ENCODE results near the gene ZSCAN20.

Gene ZSCAN20
- total RNA-seq, result 10.3 to 15.6 reads per million in 2 experiments

DNA sequence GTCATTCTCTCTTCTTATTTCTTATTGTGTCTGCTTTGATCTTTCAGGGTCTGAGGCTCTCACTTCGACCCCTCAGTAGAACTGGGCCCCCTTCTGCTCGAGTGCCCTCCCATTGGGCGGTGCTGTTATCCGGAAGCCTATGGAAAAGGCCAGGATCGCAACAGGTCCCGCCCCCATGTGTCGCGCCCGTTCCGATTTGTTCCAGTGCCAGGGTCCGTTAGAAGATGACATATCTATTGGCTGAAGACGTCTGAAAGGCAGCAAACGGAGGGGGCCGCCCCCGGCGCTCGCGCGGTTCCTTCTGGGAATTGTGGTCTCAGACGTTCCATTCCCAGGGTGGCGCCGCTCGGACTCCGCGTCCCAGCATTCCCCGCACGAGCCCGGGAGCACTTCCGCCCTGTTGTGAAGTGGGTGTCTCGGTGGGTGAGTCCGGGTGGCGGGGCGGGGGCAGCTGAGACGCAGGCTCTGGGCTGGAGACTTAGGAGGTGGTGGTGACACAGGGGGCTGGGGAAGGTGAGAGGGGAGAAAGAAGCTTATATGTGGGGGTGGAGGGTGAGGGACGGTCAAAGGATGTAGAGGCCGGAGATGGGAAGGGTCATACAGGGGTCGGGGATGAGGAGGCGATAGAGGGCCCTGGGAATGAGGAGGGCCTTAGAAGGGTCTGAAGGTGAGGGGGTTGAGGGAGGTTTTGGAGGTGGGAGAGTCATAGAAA, at the start of gene ZSCAN20:
ZSCAN20 (plus strand) TSS at position 377 of the 712 bp plus-strand sequence. CDS start 6,644 bp downstream, outside the sequence.
- DNase-seq (ENCODE audit: low read depth), result peak; percentile 74

DNA sequence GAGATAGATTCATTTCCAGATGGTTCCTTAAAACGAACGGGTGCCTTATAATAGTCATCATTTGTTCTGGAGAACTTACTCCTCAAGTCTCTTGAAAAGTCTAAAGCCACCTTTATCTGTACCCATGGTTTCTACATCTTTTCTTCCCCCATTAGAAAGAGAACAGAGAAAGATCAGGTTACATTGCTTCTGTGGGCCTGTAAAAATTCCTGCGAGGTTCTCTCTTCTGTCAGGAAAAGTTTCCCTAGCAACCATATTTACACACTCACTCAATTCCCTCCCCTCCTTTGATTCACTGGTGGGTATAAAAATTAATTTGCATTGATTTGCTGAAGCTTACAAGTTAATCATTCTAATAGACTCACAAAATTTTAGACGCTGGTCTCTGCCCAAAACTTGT, 48.2 kb upstream of the ZSCAN20 start:
- DNase-seq (ENCODE audit: low read depth), result no peak

DNA sequence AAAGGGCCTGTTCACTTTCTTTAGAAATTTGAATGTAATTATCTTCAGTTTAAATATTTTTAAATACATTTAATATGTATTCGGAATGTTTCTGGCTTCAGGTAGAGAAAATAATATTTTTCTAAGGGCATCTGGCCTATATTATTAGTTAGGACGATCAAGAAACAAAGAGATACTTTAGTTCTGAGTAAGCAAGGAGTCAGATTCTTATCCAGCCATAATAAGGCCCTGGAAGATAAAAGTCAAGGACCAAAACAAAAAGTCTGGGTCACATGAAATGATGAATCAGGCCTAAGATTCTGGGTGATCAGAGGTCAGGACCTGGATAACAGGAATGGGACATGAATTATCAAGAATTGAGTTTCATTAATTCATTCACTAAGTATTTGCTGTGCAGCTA, 47.8 kb upstream of the ZSCAN20 start:
- DNase-seq (ENCODE audit: low read depth), result no peak

DNA sequence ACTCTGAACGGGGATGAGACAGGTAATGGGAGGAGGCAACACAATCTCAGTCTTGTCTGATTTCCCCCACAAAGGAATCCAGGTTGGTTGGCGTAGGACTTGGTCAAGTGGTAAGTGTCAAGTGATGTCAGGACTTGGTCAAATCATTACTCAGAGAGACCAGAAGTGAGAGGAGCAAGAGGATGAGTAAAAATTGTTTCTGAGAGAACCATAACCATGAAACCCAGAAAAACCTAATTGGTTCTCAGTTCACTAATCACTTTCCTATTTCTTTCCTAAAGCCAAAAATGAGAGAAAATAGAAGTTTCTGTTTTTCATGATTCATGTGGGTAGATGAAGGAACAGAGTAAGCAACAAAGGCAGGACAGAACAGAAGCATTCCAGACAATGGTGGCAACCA, 46.5 kb upstream of the ZSCAN20 start:
- no peak for DNase-seq (ENCODE audit: low read depth)

DNA sequence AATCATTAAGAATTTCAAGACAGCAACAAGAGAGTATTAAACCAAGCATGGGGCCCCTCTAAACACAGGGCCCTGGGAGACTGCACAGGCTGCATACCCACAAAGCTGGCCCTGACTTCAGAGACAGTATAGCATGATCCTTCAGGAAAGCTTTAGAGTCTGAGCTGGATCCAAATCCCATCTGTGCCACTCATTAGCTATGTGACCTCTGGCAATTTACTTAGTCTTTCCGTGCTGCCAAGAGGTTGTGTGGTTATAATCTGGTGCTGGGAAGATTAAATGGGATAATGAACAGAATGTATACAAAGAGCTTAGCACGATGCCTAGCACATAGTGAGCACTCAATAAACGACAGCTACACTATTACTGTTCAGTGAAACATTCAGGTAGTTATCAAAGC, 45.5 kb upstream of the ZSCAN20 start:
- DNase-seq (ENCODE audit: low read depth), result no peak

DNA sequence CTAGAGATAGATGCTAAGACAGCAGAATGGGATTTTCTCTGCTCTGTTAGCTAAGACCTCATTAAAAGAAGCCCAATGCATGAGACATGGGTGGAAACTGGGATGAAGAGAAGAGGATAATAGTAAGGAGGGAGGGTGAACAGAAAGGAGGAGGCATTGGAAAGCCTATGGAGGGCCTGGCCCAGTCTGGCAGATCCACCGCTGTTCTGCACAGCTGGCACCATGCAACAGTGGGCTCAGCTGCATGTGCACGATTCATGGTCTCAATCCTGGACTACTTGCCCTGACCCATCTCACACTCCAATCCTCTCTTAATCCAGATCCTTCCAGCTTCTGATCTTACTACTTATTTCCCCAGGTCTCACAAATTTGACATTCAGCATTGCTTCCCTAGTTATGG, 43.8 kb upstream of the ZSCAN20 start:
- DNase-seq (ENCODE audit: low read depth), result no peak

DNA sequence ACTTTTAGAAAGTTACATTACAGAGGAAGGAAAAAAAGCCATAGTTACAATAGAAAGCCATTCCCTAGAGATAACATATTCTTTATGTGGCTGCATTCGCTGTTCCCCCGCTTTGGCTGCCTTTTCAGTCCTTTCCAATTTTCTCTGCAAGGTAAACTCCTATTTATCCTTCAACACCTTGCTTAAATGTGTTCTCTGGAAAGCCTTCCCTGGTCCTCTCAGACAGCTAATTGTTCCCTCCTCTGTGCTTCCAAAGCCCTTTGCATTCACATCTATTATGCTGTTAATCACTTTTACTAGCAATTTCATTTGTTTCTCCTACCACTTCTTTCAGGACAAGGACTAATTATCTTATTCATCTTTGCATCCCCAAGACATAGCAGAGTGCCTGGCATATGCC, 43.1 kb upstream of the ZSCAN20 start:
- DNase-seq (ENCODE audit: low read depth), result no peak

DNA sequence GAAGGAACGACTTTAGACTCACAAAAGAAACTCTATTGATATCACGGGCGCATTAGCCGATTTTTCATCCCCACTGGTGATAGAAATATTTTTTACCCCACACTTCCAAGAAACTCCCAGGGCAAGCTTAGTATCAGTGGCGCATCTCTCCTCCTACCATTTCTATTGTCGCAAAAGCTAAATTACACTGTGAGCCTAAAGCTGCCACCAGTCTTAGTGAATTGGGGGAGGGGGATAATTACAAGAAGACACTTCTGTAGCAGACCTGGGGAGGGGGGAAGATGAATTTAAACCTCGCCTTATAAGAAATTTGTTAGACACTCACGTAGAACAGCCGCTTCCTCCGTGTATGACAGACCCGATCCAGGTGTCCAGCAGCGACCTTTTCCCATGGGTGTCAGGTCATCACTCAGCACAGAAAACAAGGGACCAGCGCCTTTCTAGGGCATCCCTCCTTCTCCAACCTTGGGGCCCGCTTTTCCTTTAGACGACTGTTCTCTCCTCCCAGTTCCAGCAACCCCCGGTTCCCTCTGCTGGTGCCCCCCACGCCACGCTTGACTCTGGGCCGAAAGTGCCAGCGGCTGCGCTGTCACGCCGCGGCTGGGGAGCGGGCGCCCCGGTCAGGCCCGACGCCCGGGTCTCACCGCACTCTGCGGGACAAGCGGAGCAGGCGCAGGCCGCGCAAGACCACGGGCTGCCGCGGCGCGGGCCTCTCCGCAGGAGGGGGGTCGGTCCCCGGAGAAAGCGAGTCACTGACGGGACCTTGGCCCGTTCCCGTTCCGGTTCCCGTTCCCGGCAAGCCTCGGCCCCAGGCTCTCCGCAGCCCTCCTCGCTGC, 42.4 kb upstream of the ZSCAN20 start:
- no peak for DNase-seq (ENCODE audit: low read depth)

DNA sequence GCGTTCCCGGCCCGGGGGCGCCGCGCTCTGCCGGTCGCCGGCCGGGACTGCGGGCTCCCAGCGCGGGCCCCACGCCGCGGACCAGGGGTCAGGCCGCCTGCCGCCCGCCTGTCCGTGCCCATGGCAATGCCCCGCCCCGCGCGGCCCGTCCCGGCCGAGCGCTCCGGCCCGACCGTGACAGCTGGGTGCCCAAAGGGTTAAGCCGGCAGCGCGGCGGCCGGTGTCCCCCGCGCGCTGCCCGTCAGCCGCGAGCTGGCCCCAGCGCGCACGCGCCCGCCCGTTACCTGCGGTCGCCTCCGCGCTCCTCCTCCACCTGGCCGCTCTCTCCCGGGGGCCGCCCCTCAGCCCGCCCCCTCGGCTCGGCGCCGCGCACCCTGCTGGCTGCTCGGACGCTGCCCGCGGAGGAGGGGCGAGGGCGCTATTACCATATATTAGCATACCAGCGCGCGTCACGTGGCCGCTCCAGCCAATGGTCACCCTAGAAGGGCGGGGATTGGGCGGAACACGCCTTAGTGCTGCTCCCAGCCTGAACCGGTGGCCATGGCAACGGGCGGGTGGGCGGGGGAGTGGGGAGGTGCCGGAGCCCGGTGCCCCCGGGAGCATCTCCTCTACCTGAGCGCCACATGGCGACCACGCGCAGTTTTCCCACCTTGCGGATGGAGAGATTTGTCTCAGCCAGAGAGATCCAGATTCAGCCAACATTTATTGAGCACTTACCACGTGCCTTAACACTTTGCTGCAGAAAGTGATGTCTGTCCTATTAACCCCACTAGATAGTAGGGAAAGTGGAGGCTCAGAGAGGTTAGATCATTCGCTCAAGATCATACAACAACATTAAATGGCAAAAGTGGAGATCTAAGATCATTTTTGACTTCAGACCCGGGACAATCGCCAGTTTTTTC, 41.5 kb upstream of the ZSCAN20 start, which contains the start of gene PHC2:
PHC2 (minus strand) TSS at position 404 of the 902 bp plus-strand sequence. CDS start 55,556 bp downstream, outside the sequence.
- peak; percentile 85 for DNase-seq (ENCODE audit: low read depth)

DNA sequence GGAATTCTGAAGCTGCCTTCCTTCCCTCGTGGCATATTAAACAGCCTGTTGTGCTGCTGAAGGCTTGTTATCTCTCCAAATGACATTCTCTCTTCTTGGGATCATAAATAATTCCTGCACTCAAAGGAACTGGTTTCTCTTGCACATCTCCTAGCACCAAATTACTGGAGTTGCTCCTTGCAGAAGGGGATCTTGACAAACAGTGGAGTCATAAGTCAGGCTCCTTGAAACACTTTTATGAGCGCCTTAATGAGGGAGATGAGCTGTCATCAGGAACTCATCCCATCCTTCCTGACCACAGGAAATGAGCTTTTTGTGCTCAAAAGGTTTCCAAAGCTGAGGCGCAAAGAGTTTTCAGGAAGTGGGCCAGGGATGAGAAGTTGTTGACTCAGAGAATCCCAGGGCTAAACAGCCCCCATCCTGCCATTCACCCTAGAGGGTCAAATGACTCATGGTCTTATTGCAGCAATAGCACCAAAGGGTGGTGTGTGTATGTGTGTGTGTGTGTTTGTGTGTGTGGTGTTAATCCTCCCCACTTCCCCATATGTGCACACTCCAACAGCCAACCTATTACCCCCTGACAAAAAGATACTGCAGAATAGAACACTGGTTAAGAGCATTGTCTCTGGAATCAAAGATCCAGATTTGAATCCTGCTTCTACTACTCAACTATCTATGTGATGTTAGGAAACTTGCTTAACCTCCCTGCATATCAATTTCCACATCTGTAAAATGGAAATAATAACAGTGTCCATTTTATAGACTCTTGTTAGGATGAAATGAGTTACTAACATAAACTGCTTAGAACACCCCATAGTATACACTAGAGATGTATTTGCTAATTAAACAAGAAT, 38.7 kb upstream of the ZSCAN20 start:
- DNase-seq (ENCODE audit: low read depth), result no peak

DNA sequence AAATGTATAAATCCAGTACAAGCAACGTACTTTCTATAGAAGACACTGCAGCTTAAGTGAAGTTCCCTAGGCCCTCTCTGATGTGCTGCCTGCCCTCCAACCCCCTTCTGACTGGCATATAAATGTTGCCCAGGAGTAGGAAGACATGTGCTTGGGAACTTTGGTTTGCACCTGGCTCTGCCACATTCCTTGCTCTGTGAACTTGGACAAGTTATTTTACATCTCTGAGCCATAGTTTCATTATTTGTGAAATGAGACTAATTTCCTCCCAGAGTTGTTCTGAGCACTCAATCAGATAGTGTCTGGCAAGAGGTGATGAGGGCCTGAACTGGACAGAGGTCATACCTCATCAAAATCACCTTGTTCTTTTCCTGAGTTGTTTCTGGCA, 38.1 kb upstream of the ZSCAN20 start:
- DNase-seq (ENCODE audit: low read depth), result no peak

DNA sequence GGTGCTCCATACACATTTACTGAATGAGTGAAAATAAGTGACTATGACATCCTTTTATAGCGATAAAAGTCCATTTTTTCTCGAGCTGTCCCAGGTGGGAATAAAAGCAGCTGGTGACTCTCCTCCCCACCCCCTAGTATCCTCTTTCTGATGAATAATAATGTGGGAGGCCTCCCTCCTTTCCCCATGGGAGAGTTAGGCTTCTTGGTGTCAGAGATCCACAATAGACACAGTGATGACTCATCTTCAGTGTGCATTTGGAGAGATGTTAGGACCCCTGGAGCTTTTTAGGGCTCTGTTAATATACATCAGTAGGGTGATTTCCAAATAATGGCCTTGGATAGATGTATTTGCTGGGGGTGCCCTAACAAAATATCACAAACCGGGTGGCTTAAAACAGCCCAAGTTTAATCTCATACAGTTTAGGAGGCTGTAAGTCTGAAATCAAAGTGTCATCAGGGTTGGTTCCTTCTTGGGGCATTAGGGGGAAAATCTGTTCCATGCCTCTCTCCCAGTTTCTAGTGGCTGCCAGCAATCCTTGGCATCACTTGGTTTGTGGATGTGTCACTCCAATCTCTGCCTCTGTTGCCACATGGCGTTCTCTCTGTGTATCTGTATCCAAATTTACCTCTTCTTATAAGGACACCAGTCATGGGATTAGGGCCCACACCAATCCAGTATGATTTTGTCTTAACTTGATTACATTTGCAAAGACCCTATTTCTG, 37.2 kb upstream of the ZSCAN20 start:
- no peak for DNase-seq (ENCODE audit: low read depth)

DNA sequence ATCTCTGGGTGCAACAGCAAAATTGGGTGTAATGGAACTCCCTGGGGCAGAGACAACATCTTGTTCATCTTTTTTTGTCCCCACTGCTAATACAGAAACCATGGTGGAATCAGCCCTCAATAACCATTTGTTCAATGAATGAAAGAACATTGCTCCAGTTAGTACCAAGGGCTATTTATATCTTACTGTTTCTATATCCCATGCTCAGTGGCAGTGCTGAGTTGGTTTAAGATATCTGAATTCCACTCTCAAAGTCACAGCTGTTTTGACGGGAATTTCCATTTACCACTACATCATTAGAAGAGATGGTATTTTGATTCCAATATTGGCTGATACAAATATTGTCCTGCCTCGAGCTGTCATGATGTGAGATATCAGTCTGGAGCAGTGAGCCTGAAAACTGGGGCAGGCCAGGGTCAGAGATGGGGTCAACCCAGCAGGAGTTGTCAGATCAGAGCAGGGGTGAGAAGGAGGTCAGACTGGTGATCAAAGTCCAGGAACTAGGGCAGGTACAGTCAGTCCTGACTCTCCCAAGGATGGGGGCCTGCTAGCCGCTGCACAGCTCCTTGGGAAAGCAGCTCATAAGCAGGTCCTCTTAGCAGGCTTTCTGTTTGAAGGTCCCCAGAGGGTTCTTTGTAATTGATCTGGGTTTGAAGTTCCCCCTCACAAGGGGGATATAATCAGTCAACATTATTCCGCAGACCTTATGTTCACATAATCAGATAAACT, 35.7 kb upstream of the ZSCAN20 start:
- DNase-seq (ENCODE audit: low read depth), result no peak

DNA sequence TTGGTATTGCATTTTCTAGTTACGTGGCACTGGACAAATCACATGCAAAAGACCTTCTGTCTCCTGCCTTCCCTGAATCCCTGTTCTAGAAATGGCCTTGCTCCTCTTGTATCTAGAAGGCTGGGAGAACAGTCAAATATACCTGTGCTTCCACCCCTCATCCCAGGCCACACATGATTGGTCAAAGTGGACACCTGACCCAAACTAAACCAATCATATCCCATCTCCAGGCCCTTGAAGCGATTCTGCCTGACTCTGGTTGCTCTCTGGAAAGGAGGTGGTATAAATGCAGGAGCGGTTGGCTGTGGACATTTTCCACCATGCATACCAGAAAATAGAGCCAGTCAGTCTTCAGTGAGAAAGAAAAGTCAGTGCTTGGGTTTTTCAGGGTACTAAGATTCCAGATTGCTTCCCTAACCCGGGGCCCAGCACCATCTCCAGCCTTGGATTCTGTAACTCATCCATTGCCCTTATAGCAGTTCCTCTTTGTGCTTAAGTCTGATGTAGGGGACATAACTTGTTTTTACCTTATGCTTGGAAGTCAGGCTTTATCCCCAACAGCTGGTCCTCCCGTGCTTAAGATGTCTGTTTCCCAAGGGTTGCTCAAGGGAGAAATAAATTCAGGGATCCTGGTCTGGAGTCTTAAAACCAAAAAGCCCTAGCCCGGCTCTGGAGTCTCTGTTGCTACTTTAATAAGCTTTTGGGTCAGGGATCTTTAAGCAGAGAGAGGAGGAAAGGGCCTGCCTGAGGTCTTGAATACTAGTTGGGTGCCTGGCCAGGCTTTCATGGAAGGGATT, 33.9 kb upstream of the ZSCAN20 start:
- no peak for DNase-seq (ENCODE audit: low read depth)

DNA sequence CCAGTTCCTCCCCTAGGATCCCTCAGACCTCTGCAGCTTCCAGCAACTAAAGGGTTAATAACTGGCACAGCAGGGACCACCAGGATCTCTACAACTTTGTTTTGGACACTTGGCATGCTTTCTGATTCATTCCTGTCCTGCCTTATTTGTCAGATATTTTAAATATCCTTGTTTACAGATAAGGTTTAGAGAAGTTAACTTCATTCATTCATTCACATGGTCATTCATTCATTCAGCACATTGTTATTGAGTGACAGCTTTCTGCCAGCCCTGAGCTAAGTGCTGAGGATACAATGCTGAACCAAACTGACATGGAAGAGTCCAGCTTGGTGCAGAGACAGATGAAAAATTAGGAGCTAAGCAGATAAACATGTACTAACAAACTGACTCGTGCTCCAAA, 32.8 kb upstream of the ZSCAN20 start:
- DNase-seq (ENCODE audit: low read depth), result no peak

DNA sequence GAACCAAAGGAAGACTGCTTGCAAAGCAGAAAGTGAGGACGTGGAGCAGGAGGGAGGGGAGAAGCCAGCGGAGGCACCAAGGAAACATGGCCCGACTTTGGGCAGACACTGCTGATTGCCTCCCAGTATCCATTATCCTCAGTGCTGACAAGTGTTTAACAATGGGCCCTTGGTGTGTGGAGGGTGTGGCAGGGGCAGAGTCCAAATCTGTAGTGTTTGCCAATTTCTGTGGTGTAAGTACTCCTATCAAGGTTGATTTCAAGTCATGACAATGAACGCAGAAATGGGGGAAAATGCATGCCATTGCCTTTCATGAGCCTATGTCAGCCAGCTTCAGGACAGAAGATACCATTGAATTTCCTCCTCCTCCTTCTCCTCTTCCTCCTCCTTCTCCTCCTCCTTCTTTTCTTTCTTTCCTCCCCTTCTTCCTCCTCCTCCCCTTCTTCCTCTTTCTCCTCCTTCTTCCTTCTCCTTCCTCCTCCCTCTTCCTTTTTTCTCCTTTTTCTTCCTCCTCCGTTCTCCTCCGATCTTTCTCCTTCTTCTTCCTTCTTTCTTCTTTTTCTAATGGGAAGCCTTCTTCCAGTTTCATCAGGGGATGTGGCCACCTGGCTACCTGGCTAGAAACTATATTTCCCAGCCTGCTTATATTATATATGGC, 31.2 kb upstream of the ZSCAN20 start:
- DNase-seq (ENCODE audit: low read depth), result no peak

DNA sequence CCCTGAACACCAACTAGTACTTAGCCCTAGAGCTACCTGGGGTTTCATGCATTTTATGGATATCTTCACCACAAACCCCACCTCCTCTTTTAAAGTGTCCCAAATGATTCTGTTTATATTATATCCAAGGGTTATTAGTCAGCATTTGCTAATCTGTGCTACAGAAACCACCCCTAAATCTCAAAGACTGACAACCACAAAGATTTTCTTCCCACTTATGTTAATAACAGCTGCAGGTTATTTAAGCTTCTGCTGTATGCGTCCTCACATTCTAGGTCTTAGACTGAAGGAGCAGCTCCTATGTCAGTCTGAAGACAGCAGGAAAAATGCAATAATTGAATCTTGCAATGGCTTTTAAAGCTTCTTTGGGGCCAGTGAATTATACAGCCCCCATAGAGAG, 30.3 kb upstream of the ZSCAN20 start:
- no peak for DNase-seq (ENCODE audit: low read depth)

DNA sequence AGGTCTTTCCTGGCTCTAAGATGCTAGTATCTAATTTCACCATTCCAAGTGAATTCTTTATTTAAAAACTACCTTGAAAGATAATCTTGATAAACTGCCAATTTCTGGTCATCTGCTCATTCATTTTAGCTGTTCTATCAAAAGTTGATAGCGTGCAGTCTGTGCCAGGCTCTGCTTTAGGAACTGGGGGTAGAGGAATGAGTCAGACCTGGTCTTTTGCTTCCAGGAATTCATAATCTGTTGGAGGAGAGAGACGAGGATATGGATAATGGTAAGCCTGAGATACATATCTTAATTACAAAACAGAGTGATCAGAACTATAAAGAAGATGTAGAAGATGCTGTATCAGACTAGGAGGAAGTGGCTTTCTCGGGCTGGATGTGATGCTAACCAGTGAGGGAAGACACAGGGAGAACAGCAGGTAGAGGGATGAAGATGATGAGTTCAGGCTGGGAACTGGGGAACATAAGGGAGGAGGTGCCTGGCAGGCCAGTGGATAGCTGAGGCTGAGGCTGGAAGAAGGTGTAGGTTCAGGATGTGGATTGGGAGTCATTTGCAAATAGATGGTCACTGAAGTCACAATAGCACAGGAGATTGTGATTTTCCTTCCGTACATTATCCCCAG, 29.3 kb upstream of the ZSCAN20 start:
- DNase-seq (ENCODE audit: low read depth), result no peak

Measured in T follicular helper cell (primary cell).